GM19397 (cell line): ENCODE data around the gene WDR73.
"Not testable (repeated sequence)": the region's sequence is repeated elsewhere in the genome, so short reads cannot be mapped to it uniquely, and the experiment has no call there.

Experiments used
- ATAC-seq: cut with Tn5 transposase; IDR thresholded peaks from one replicate; pipeline ENCODE4 v1.9.1; 2021; ENCODE audit warnings: mild to moderate bottlenecking, moderate library complexity; ENCODE audit not compliant: unreplicated experiment

WDR73 gene

DNA sequence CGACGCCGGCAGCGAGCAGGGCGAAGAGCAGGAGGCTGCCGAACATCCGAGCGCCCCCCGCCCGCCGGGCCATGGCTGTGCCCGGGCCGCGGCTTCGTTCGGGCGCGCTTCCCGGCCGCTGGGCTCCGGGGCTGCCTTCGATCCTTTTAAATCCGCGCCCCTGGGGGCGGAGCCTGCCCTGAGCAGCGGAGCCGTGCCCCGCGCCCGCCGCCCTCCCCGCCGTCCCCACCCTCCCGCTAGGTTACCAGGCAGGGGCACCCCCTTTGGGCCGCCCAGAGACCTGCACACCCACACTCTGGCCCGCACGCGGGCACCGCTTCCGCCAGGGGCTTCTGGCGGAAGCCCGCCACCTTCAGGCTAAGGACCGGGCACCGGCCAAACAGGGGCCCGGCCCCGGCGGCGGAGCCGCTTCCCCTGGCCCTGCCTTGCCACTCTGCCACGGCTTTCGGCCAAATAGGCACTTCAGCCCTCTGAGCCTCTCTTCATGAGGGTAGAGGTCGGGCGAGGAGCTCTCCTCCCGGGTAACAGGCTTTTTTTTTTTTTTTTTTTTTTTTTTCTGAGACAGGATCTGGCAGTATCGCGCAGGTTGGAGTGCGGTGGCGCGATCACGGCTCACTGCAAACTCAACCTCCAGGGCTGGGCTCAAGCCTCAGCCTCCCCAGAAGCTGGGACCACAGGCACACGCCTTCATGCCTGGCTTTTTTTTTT, 4.2 kb upstream of the WDR73 start, which contains the start of gene NMB:
Gene NMB, minus strand, starts transcription at position 120 of the 708 bp plus-strand sequence. Its CDS starts 47 bp downstream, at position 73.
- ATAC-seq: peak; percentile 63

DNA sequence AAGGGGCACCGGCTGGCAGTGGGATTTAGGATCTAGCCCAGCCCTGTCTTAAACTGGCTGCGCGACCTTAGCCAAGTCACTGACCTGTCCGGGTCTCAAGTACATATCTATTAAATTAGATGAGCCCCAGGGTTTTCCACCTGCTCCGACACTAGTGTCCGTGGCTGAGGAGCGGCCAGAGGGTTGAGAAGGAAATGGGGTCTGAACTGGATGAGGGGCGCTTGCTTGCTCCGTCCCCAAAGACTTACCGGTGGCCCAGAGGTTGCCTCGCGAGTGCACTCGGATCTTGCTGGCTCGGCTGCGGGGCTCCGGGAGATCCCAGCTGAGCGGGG, 3.6 kb upstream of the WDR73 start:
- no peak for ATAC-seq

DNA sequence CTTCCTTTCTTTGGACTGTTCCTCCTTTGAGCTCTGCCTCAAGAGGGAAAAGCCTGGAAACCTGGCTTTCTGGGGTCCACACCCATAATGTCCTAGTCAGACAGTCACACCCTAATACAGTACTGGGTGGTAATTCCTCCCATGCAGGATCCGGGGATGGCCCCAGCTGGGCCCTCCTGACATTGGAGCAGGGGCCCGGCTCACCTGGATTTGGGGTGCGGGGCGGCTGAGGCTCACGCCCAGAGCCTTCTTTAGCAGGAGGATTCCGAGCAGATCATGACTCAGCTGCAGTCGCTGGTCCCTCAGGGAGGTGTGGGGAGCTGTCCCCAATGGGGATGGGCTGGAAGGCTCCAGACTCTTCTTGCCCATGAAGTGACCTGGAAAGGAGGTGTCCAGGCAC, 2.9 kb upstream of the WDR73 start:
- no peak for ATAC-seq

DNA sequence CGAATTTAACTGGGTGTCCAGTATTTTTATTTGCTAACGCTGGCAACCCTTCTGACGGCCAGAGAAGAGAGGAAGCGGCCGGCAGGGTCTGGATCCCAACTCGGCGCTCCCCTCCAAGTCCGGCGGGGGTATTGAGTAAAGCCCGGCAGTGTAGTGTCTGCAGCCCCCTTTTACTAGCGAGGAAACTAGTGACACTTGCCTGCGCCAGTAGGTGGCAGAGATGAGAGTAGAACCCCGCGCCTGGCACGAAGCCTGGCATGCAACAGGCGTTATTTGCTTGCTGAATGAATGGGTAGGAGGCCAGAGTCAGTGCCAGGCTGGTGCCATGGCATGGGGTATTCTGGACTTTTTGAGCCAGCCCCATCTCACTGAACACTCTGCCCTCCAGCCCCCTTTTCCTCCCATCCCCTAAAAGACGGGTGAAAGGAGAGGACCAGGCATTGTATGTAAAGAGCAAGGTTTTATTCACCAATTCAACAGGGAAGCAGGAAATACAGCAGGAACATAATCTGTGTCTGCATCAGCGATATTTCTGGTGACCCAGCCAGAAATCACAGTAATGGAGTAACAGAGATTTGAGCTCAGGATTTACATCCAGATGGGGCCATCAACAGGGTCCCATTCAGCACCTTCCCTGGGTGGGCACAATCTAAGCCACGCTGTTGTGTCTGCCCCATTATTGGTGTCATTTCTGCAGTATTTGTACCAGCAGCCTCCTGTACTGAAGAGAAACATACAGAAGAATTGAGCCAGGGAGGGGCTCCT, 788 bp upstream of the WDR73 start:
- peak; percentile 34 for ATAC-seq

DNA sequence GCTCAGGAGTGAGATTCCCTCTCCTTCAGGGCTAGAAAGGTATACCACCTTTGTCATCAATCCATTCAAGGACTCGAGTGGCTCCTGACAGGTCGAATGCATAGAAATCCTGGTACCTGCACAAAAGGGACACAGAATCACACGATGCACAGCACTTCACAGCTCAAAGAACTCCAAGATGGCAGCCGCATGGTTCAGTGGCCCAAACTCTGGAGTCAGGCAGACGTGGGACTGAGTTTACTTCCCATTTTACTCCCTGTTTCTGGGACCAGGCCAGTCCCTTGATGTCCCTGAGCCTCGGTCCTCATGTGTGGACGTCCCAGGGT, 536 bp downstream of the WDR73 start:
- ATAC-seq: no peak

DNA sequence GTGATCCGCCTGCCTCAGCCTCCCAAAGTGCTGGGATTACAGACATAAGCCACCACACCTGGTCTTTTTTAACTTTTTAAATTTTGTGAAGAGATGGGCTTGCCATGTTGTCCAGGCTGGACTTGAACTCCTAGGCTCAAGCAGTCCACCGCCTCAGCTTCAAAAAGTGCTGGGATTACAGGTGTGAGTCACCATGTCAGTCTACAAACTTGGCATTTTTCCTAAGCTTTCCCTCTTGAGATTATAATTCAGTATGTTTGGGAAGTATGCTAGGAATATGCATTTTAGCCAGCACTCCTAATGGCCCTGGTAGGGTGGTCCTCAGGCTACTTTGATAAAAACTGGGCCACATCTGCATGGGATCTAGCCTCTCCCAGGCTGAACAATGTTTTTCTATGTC, 4.4 kb downstream of the WDR73 start:
- no peak for ATAC-seq

DNA sequence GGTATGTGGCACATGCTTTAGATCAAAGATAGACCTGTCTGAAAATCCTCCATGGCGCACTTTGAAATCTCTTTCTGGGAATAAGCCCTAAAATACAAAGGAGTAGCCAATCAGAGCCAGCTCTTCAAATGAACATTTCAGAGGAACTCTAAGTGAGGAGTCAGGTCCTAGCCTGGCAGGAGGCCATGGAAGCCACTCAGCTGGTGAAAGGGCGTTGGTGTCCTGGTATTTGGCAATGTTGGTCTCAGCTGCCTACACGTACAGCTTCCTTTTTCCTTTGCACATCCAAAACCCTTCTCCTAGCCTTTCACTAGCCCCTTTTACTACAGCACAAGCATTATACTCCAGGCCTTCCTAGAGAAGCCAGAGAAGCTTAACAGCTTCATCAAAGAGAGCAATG, 5.5 kb downstream of the WDR73 start:
- ATAC-seq: no peak

DNA sequence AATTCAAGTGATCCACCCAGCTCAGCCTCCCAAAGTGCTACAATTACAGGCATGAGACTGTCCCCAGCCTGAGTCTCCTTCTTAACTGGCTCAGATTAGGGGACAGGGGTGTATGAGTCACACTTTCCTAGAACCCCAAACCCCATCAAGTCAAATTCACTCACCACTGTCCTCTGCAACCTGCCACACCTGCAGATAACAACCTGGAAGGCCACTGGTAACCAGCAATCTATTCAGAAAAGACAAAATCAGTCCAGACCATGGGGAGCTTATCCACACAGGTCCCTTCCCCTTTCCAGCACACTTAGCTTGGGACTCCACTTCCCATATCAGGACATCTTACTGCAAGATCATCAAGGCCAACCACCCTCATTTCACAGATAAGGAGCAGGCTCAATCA, 6.4 kb downstream of the WDR73 start:
- ATAC-seq: no peak

DNA sequence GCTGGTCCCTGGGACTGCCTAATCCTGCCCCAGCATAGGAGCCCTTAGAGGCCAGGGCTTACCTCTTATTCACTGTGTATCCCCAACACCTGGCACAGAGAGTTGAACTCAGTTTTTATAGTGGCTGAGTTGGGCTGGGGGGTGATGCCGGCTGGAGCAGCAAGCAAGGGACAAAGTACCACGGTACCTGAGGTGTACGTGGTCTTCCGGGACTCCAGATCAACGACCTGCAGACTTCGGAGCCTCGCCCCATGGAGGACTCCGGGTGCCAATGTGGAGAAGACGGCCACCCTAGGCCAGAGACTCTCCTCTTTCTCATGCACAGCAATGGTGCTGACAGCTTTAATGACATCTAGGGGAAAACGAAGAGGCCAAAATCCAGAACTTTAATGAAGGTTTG, 8.1 kb downstream of the WDR73 start:
- no peak for ATAC-seq

DNA sequence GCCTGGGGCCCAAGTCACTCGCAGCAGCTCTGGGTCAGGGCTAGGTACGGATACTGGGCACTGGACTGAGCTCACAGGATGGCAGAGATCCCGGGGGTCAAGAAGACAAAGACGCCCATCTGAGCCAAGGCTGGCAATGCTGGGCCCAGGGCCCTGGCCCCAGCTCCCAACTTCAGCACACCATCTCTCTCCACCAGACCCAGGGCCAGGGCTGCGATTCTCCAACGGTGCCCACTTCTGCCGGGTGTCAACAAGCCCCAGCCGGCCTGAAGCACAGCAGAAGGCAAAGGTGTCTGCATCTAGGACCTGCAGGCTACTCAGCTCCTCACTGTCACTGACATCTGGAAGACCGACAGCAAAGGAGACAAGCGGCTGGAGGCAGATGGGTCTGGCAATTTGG, 8.6 kb downstream of the WDR73 start:
- ATAC-seq: no peak

DNA sequence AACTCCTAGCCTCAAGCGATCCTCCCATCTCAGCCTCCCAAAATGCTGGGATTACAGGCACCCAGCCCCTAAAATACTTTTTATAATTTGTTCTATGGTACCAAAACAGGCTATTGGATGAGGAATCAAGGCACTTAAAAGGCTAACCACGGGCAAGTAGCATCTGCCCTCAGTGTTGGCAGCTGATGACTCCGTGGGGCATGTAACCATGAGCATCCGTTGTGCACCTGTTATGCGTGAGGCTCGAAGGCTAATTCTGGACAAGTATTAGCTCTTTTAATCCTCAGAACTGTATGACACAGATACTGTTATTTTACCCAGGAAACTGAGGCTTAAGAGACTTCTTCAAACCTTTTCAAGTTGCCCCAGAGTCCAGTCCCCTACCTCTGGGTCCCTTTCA, 10.2 kb downstream of the WDR73 start:
- no peak for ATAC-seq

DNA sequence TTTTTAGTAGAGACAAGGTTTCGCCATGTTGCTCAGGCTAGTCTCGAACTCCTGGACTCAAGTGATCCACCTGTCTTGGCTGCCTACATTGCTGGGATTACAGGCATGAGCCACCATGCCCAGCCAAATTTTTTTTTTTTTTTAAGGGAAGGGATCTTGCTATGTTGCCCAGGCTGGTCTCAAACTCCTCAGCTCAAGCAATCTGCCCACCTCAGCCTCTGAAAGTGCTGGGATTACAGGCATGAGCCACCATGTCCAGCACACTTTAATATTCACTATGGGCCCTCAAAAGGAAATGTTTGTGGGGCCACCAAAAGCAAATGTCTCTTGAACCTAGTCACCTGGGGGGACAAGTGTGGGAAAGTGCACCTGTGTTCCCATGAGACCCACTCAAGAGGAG, 11.4 kb downstream of the WDR73 start:
- ATAC-seq: not testable (repeated sequence)

DNA sequence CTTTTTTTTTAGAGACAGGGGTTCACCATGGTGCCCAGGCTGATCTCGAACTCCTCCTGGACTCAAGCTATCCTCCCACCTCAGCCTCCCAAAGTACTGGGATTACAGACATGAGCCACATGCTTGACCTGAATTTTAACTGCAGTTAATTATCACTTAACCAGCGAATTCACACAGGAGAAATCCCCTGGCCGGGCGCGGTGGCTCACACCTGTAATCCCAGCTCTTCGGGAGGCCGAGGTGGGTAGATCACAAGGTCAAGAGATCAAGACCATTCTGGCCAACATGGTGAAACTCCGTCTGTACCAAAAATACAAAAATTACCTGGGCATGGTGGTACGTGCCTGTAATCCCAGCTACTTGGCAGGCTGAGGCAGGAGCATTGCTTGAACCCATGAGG, 12.2 kb downstream of the WDR73 start:
- ATAC-seq: not testable (repeated sequence)

DNA sequence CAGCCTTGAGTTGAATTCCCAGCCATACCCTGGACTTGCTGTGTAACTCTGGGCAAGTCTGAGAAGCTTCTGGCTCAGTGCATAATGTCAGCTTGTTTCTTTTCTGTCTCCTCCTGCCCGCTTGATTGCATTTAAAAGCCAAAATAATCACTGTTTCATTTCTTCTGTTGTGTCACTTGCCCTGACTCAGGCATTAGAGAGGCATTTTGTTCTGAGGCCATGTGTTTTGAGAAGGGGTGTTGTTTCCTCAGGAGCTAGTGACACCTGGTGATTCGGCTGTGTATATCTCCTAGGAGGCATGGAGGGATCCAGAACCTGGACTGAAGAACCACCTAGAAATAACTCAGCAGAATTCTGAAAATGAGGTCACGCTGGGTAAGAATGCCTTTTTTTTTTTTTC, 16.0 kb downstream of the WDR73 start:
- ATAC-seq: no peak

DNA sequence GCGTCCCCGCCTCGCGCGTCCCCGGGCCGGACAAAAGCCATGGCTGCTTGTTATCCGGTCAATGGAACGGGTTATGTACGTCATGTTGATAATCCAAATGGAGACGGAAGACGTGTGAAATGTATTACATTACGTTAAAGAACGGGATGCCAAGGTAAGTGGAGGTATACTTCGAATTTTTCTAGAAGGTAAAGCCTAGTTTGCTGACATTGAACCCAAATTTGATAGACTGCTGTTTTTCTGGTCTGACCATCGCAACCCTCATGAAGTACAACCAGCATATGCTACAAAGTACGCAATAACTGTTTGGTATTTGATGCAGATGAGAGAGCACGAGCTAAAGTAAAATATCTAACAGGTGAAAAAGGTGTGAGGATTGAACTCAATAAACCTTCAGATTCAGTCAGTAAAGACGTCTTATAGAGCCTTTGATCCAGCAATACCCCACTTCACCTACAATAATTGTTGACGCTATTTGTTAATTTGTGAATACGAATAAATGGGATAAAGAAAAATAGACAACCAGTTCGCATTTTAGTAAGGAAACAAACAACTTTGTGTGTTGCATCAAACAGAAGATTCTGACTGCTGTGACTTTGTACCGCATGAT, 19.8 kb downstream of the WDR73 start:
- ATAC-seq: no peak

DNA sequence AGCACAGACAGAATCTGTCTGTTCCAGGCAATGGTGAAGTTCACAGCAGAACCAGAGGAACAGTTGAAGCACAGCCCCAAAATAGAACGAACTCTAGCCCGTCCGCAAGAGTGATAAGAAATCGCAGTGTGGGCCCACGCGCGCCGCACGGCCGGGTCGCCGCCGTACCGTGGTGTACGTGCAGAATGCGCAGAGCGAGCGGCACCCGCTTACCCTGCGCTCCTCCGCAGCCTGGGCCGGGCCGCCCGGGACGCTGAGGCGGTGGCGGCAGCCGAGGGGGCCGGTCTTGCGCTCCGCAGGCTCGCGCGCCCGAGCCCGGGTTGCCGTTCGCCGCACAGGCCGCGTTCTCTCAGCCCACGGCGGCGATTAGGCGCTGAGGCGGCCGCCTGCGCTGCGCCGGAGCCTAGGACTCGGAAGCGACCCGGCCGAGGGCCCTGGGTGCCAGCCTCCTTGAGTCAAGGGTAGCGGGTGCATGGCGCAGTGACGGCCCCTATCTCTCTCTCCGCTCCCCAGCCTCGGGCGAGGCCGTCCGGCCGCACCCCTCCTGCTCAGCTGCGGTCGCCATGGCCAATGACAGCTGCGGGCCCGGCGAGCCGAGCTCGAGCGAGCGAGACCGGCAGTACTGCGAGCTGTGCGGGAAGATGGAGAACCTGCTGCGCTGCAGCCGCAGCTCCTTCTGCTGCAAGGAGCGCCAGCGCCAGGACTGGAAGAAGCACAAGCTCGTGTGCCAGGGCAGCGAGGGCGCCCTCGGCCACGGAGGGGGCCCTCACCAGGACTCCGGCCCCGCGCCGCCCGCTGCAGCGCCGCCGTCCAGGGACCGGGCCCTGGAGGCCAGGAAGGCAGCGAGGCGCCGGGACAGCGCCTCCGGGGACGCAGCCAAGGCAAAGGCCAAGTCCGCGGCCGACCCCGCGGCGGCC, 20.5 kb downstream of the WDR73 start:
- peak; percentile 39 for ATAC-seq

DNA sequence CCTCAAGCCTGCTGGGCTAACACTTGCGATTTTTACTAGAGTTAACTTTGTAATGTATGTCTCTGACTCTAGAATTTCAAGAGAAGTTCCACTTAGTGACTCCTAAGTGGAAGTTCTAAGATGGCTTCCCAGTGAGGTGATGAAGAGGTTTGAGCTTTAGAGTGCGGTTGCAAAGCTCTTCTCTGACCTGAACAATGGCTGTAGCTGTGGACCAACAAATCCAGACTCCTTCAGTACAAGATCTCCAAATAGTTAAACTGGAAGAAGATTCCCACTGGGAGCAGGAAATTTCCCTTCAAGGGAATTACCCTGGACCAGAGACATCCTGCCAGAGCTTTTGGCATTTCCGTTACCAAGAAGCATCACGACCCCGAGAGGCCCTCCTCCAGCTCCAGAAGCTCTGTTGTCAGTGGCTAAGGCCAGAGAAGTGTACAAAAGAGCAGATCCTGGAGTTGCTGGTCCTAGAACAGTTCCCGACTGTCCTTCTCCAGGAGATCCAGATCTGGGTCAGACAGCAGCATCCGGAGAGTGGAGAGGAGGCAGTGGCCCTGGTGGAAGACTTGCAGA, 22.3 kb downstream of the WDR73 start:
- no peak for ATAC-seq

DNA sequence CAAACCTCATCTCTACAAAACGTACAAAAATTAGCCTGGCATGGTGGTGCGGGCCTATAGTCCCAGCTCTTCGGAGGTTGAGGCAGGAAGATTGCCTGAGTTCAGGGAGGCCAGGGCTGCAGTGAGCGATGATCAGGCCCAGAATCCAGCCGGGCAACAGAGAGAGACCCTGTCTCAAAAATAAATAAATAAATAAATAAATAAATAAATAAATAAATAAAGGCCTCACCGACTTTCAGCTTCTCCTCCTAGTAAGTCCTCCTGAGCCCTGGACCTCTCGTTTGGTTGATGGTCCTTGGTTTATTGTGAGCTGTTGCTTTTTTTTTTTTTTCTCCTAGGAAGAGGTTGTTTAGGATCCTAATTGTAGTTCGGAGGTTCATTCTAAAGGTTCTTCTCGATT, 25.1 kb downstream of the WDR73 start:
- no peak for ATAC-seq

DNA sequence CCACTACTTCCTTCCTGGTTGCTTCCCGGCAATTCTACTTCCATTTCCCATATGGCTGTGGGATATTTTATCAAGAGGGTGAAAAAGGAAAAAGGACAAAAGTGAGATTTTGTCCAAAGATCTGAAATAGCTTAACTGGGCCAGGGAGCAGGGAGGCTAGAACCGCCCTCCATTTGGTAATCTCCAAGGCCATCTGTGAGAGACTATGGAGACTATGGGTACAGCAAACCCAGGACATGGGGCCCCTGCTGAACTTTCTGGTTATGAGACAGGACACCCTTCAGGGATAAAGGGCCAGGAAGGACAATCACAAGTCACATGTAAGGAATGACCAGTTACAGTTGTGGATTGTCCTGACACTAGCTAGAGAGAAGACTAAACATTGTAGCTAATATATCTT, 29.0 kb downstream of the WDR73 start:
- ATAC-seq: no peak

DNA sequence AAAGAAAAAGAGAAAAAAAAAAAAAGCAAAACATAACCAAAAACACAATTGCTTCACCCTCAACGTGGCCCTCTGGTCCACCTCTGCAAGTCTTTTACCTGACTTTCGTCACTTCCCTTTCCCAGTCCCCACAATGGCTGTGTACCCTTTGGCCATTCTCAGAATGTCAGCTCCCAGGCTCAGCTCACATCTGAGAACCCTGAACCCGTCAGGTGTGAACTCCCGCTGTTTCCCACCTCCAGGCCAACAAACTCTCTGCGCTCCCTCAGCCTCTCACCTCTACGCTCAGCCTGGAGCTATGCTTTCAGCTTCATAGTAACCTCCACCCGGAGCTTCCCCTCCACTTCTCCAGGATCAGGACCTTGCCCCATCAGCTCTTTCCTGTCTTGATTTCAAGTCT, 29.7 kb downstream of the WDR73 start:
- ATAC-seq: no peak

DNA sequence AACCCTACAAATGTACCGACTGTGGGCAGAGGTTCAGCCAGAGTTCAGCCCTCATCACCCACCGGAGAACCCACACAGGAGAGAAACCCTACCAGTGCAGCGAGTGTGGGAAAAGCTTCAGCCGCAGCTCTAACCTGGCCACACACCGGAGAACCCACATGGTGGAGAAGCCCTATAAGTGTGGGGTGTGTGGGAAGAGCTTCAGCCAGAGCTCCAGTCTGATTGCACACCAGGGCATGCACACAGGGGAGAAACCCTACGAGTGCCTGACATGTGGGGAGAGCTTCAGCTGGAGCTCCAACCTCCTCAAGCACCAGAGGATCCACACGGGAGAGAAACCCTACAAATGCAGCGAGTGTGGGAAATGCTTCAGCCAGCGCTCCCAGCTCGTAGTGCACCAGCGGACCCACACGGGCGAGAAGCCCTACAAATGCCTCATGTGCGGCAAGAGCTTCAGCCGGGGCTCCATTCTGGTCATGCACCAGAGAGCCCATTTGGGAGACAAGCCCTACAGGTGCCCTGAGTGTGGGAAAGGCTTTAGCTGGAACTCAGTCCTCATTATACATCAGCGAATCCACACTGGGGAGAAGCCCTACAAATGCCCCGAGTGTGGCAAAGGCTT, 32.6 kb downstream of the WDR73 start:
- ATAC-seq: no peak
